Fibroblast of lung (primary cell): ENCODE data around the gene ALPK1.
A peak's percentile ranks its signal among the peaks of the same experiment; 100 is the strongest.
"Not testable (repeated sequence)": the region's sequence is repeated elsewhere in the genome, so short reads cannot be mapped to it uniquely, and the experiment has no call there.

Experiments
- EZH2 ChIP-seq: IDR thresholded peaks from 2 replicates; pipeline ENCODE4 v1.5.1; 2012; ENCODE audit warnings: low read length, control low read depth, mild to moderate bottlenecking; ENCODE audit errors: missing control alignments
- TF ChIP-seq, protein P1 (sequence below), 2 donors: IDR thresholded peaks in 1 of 2; conservative IDR thresholded peaks in 1 of 2; 1 replicate in 1 of 2; 2 replicates in 1 of 2; pipeline ENCODE4 v1.5.1; 2011 to 2012; ENCODE audit warnings: low read length in 2 of 2, control low read depth in 1 of 2, inconsistent platforms in 1 of 2, low read depth in 1 of 2, mild to moderate bottlenecking in 1 of 2

DNA sequence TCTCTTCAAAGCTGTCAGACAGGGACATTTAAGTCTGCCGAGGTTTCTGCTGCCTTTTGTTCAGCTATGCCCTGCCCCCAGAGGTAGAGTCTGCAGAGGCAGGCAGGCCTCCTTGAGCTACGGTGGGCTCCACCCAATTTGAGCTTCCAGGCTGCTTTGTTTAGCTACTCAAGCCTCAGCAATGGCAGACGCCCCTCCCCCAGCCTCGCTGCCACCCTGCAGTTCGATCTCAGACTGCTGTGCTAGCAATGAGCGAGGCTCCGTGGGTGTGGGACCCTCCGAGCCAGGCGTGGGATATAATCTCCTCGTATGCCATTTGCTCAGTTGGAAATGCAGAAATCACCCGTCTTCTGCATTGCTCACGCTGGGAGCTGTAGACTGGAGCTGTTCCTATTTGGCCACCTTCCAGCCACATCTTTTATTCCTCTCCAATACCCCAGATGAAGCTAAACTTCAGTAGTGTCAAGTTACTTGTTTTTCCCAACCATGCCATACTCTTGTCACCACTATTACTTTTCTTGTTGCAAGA is 12.2 kb downstream of the ALPK1 start:
- TF ChIP-seq, protein P1, sequence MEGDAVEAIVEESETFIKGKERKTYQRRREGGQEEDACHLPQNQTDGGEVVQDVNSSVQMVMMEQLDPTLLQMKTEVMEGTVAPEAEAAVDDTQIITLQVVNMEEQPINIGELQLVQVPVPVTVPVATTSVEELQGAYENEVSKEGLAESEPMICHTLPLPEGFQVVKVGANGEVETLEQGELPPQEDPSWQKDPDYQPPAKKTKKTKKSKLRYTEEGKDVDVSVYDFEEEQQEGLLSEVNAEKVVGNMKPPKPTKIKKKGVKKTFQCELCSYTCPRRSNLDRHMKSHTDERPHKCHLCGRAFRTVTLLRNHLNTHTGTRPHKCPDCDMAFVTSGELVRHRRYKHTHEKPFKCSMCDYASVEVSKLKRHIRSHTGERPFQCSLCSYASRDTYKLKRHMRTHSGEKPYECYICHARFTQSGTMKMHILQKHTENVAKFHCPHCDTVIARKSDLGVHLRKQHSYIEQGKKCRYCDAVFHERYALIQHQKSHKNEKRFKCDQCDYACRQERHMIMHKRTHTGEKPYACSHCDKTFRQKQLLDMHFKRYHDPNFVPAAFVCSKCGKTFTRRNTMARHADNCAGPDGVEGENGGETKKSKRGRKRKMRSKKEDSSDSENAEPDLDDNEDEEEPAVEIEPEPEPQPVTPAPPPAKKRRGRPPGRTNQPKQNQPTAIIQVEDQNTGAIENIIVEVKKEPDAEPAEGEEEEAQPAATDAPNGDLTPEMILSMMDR (conservative IDR thresholded peaks at IDR 0.05 in 1 of 2, IDR thresholded peaks at IDR 0.05 in 1 of 2; ENCODE audit: low read depth in 1 of 2, low read length in 2 of 2), result peak in 1 of 2 donors; percentile 8
- TF ChIP-seq EZH2, result not testable (repeated sequence)
